Tibial nerve (tissue), 4 donors: ENCODE measurements around the gene POLR2F. TPM values are rescaled to one million over a fixed set of nuclear protein-coding genes. Genes with fewer than 3 reads are reported as not detected.

Experiments used
- DNase-seq, 2 donors: peaks; one replicate each; pipeline ENCODE4 v3.0.0-alpha.2; 2019; ENCODE audit warnings: low spot score in 2 of 2
- H3K27ac ChIP-seq, 4 donors: fragments of 200-600 bp; sonication (generic) in 3 of 4; one replicate each; pipeline ENCODE4 v1.5.1; 2017 to 2019; ENCODE audit warnings: mild to moderate bottlenecking in 1 of 4
- H3K27me3 ChIP-seq, 2 donors: fragments of 200-600 bp; sonication (generic) in 1 of 2; one replicate each; pipeline versions ENCODE4 v1.5.1 to v1.6.0; 2017 to 2019
- H3K36me3 ChIP-seq, 3 donors: fragments of 200-600 bp; sonication (generic); one replicate each; pipeline ENCODE4 v1.5.1; 2018 to 2019
- H3K4me1 ChIP-seq, 4 donors: fragments of 200-600 bp; sonication (generic) in 3 of 4; one replicate each; pipeline ENCODE4 v1.5.1; 2017 to 2019
- H3K4me3 ChIP-seq, 4 donors: fragments of 200-600 bp; sonication (generic) in 3 of 4; one replicate each; pipeline ENCODE4 v1.5.1; 2017 to 2019; ENCODE audit warnings: mild to moderate bottlenecking in 1 of 4, moderate library complexity in 1 of 4
- H3K9me3 ChIP-seq, 4 donors: fragments of 200-600 bp; sonication (generic) in 3 of 4; one replicate each; pipeline ENCODE4 v1.5.1; 2017 to 2019
- CTCF ChIP-seq, 5 experiments: fragments of 200-600 bp in 3 of 5; fragments of 450-650 bp in 2 of 5; sonication (generic) in 3 of 5; IDR thresholded peaks; one replicate each; pipeline ENCODE4 v1.5.1; 2016 to 2019; ENCODE audit warnings: antibody characterized with exemption in 5 of 5, mild to moderate bottlenecking in 3 of 5, moderate library complexity in 2 of 5
- EP300 ChIP-seq, 2 donors: sonication (generic); formaldehyde crosslinking; IDR thresholded peaks; one replicate each; pipeline ENCODE4 v1.6.1; 2017; ENCODE audit warnings: antibody characterized with exemption in 2 of 2, mild to moderate bottlenecking in 1 of 2
- POLR2A ChIP-seq, 2 donors: fragments of 450-650 bp; IDR thresholded peaks; one replicate each; pipeline ENCODE4 v1.6.1; 2017; ENCODE audit warnings: antibody characterized with exemption in 2 of 2, mild to moderate bottlenecking in 2 of 2, moderate library complexity in 2 of 2
- WGBS, 2 donors: methylation state at CpG; one replicate each; pipeline ENCODE4 v1.1.5; 2018; 5-methylcytosine and 5-hydroxymethylcytosine counted together
- total RNA-seq, 4 donors: library from RNA; depleted of rRNA; stranded (reverse); fragments of >200 nt; gene quantifications; one replicate each; pipeline ENCODE4 v1.1.0, GENCODE V29; 2016

Gene POLR2F
- total RNA-seq, 4 donors from 2014 or later = 54.7 to 181 (median 120) TPM

- H3K4me3 ChIP-seq = no peak overlapping the region
- no peaks in the 10 kb centered on the region for H3K9me3 ChIP-seq
- H3K36me3 ChIP-seq = peaks cover 0 to 64% (median 5%) of the 10 kb centered on the region in 3 donors
- no peaks in the 10 kb centered on the region for H3K27me3 ChIP-seq
- peaks cover 0 to 74% (median 22%) of the 10 kb centered on the region in 4 donors for H3K4me1 ChIP-seq
- TF ChIP-seq EP300 (IDR thresholded peaks at IDR 0.05) (peak in 1 of 2 donors; percentile 75), CTCF (IDR thresholded peaks at IDR 0.05) (no peak), POLR2A (IDR thresholded peaks at IDR 0.05) (no peak)
- H3K27ac ChIP-seq = peak overlapping the region; percentile 51 to 80 (median 66)
- no peak for DNase-seq
- 57 to 63% methylated on average over 5 of the region's 5 CpGs for WGBS, 2 donors
Measured at GRCh38 chr22:37968452-37969251, 15.2 kb downstream of the POLR2F start.

- no peaks in the 10 kb centered on the region for H3K9me3 ChIP-seq
- H3K36me3 ChIP-seq = peaks cover 0 to 80% (median 5%) of the 10 kb centered on the region in 3 donors
- peaks cover 0 to 76% (median 20%) of the 10 kb centered on the region in 4 donors for H3K4me1 ChIP-seq
- 83 to 84% methylated on average over 4 of the region's 4 CpGs for WGBS, 2 donors
- no peak overlapping the region for H3K4me3 ChIP-seq
- TF ChIP-seq EP300 (IDR thresholded peaks at IDR 0.05) (no peak), CTCF (IDR thresholded peaks at IDR 0.05) (no peak), POLR2A (IDR thresholded peaks at IDR 0.05) (no peak)
- peak overlapping the region in 1 of 4 donors; percentile 97 for H3K27ac ChIP-seq
- DNase-seq = no peak
- no peaks in the 10 kb centered on the region for H3K27me3 ChIP-seq
Measured at GRCh38 chr22:37970864-37971263, 17.4 kb downstream of the POLR2F start.

- H3K27me3 ChIP-seq = no peaks in the 10 kb centered on the region
- H3K4me3 ChIP-seq = no peak overlapping the region
- peak overlapping the region in 2 of 4 donors; percentile 72 to 97 for H3K27ac ChIP-seq
- no peak for DNase-seq
- H3K4me1 ChIP-seq = peaks cover 0 to 75% (median 22%) of the 10 kb centered on the region in 4 donors
- H3K9me3 ChIP-seq = no peaks in the 10 kb centered on the region
- TF ChIP-seq CTCF (IDR thresholded peaks at IDR 0.05) = no peak
- TF ChIP-seq EP300 (IDR thresholded peaks at IDR 0.05) = no peak
- no peak for TF ChIP-seq POLR2A (IDR thresholded peaks at IDR 0.05)
- WGBS, 2 donors = 44 to 51% methylated on average over 7 of the region's 7 CpGs
- peaks cover 0 to 83% (median 5%) of the 10 kb centered on the region in 3 donors for H3K36me3 ChIP-seq
Measured at GRCh38 chr22:37971475-37972434, 18.3 kb downstream of the POLR2F start.

- H3K36me3 ChIP-seq = peaks cover 0 to 83% (median 4%) of the 10 kb centered on the region in 3 donors
- H3K4me1 ChIP-seq = peaks cover 0 to 73% (median 18%) of the 10 kb centered on the region in 4 donors
- TF ChIP-seq CTCF (IDR thresholded peaks at IDR 0.05) (no peak), EP300 (IDR thresholded peaks at IDR 0.05) (peak in 1 of 2 donors; percentile 41), POLR2A (IDR thresholded peaks at IDR 0.05) (peak in 1 of 2 donors; percentile 10)
- peak overlapping the region in 2 of 4 donors; percentile 37 to 97 for H3K27ac ChIP-seq
- no peak for DNase-seq
- H3K4me3 ChIP-seq = no peak overlapping the region
- no peaks in the 10 kb centered on the region for H3K9me3 ChIP-seq
- no peaks in the 10 kb centered on the region for H3K27me3 ChIP-seq
- WGBS, 2 donors = 30 to 39% methylated on average over 3 of the region's 3 CpGs
Measured at GRCh38 chr22:37972527-37972926, 19.0 kb downstream of the POLR2F start.
